ENCODE results near the gene CCDC178. TPM values are rescaled to one million over a fixed set of nuclear protein-coding genes. Genes with fewer than 3 reads are reported as not detected.
"Not testable (repeated sequence)": the region's sequence is repeated elsewhere in the genome, so short reads cannot be mapped to it uniquely, and the experiment has no call there.

CCDC178 gene
- total RNA-seq, 1 donor from 2014 or later: not detected

- no peak for DNase-seq (ENCODE audit: low read depth)
Measured at GRCh38 chr18:33239298-33239697, 201.2 kb downstream of the CCDC178 start.

- no peak for DNase-seq (ENCODE audit: low read depth)
Measured at GRCh38 chr18:33232318-33232626, 208.2 kb downstream of the CCDC178 start.

DNA sequence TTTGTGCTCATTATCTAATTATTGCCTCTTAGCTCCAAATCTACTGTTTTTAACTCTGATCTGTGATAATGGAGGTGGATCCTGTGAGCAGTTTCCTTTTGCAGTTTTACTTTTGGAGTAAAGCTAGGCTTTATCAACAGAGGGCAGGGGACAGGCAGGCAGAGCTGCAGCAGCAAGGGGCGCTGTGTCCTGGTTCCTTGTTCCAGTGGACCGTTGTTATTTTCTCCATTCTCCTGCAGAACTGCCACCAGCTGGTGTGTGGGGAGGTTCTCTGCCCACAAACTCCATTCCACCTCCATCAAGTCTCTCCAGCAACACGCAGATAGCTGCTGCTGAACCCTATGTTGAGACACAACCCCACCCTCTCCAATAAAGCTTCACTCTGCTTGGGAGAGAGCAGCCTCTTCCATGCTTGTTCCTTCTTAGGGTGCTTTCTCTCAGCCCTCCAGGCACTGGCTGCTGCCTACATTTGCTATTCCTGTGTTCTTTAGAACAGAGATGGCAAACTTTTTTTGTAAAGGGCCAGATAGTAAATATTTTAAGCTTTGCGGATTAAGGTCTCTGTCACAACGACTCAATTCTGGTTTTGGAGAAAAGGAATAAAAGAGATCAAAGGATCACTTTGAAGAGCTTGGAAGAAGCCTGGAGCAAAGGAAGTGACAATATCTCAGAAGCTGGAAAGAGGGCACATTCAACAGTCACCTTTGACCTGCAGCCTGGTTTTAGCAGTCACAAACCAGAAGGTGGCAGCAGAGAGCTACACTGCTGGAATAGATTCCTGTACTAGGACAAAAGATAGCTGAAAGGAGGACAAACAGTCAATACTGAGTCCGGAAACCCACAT is 208.8 kb downstream of the CCDC178 start:
- DNase-seq (ENCODE audit: low read depth): peak; percentile 74

GRCh38 chr18:33212363-33212762 is 228.2 kb downstream of the CCDC178 start:
- no peak for DNase-seq (ENCODE audit: low read depth)

GRCh38 chr18:33210575-33211189 is 229.8 kb downstream of the CCDC178 start:
- peak; percentile 24 for DNase-seq (ENCODE audit: low read depth)

DNA sequence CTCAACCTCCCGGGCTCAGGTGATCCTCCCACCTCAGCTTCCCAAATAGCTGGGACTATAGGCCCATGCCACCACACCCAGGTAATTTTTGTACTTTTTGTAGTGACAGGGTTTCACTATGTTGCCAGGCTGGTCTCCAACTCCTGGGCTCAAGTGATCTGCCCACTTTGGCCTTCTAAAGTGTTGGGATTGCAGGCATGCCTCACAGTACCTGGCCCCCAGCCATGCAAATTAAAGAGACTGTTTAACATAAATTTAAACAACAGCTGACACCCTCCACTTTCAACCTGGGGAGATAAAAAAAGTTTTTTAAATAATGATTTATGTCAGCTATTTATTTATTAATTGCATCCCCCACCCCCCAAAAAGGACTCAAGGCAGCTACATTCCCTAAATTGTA is 234.7 kb downstream of the CCDC178 start:
- DNase-seq (ENCODE audit: low read depth): no peak

GRCh38 chr18:33201509-33201926 is 239.0 kb downstream of the CCDC178 start:
- DNase-seq (ENCODE audit: low read depth): peak; percentile 12

DNA sequence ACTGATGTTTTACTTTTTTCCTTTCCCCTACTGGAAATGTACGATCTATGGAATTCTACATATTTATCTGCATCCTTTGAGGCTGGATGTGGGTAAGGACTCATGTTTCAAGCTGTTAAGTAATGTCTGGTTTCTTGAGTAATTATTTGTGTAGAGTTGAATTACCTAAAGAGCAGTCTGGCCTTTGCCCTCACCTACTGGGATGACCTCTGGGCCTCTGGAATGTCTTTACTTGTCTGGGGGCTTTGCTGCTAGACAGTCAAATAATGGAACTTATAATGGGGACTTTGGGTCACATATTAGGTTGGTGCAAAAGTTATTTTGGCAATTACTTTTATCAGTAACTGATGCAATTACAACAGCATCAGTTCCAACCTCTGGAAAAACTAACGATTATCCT is 244.7 kb downstream of the CCDC178 start:
- no peak for DNase-seq (ENCODE audit: low read depth)

DNA sequence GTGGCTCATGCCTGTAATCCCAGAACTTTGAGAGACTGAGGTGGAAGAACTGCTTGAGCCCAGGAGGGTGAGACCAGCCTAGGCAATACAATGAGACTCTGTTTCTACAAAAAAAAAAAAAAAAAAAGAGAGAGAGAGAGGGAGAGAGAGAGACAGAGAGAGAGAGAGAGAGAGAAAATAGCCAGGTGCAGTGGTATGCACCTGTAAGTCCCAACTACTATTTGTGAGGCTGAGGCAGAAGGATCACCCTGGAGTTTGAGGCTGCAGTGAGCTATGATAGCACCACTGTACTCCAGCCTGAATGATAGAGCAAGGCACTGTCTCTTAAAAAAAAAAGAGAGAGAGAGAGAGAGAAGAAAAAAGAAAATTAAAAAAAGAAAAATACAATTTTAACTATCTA is 245.7 kb downstream of the CCDC178 start:
- no peak for DNase-seq (ENCODE audit: low read depth)

DNA sequence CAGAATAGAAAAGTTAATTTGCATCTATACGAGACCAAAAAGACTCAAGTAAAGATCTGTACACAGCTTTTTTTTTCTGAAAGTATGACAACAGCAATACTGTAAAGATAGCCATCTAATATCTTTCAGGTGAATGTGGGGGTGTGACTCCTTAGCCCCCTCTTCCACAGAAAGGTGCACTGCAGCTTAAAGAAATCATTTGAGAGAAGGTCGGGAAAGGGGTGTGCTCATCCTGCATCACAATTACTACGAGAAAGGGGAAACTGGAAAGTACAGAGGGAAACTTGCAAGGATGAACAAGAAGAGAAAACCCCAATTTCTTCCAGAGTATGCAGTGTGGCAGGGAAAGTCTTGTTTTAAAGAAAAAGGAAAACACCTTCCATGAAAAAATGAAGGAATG is 255.6 kb downstream of the CCDC178 start:
- DNase-seq (ENCODE audit: low read depth): no peak

GRCh38 chr18:33184175-33184574 is 256.3 kb downstream of the CCDC178 start:
- no peak for DNase-seq (ENCODE audit: low read depth)

DNA sequence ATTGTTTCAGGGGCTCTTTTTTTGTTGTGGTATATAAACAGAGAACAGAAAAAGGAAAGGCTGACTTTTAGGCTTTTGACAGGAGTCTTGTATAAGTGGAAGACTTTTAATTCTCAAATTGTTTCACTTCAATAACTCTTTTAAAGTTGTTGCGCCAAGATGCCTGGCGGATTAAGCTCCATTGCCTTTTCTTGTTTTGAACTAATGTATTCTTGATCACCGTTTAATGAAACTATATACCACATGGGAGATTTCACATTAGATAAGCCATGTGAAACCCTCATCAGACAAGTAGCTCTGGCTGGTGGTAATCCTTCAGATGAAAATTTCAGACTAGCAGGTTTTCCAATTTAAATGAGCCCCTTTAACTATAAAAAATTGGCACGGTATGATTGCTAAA is 257.4 kb downstream of the CCDC178 start:
- DNase-seq (ENCODE audit: low read depth): no peak

DNA sequence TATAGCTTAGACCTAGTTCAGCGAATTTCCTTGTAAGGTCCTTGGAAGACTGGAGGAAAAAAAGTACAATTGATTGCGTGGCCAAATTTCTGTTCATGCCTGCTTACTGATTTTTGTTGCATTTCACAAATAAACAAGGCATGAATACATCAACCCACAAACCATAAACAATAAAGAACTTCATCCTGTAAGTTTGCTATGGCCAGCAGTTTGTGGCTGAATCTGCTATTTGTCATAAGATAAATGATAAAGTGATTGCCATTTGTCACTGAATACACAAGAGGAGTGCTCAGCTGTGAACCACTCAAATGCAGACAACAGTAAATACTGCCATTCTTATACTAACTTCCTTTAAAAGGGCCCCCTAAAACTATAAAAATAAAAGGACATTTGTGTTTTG is 259.5 kb downstream of the CCDC178 start:
- no peak for DNase-seq (ENCODE audit: low read depth)

- DNase-seq (ENCODE audit: low read depth): no peak
Measured at GRCh38 chr18:33169218-33169617, 271.3 kb downstream of the CCDC178 start.

DNA sequence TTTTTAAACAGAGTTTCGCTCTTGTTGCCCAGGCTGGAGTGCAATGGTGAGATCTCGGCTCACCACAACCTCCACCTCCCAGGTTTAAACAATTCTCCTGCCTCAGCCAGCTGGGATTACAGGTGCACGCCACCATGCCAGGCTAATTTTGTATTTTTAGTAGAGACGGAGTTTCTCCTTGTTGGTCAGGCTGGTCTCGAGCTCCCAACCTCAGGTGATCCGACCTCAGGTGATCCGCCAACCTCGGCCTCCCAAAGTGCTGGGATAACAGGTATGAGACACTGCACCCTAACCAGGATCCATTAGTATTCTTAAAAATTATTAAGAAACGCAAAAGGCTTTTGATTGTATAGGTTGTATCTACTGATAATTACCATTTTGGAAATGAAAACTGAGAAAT is 276.4 kb downstream of the CCDC178 start:
- DNase-seq (ENCODE audit: low read depth): not testable (repeated sequence)

- no peak for DNase-seq (ENCODE audit: low read depth)
Measured at GRCh38 chr18:33161131-33161530, 279.4 kb downstream of the CCDC178 start.

- DNase-seq (ENCODE audit: low read depth): no peak
Measured at GRCh38 chr18:33159151-33159550, 281.4 kb downstream of the CCDC178 start.

DNA sequence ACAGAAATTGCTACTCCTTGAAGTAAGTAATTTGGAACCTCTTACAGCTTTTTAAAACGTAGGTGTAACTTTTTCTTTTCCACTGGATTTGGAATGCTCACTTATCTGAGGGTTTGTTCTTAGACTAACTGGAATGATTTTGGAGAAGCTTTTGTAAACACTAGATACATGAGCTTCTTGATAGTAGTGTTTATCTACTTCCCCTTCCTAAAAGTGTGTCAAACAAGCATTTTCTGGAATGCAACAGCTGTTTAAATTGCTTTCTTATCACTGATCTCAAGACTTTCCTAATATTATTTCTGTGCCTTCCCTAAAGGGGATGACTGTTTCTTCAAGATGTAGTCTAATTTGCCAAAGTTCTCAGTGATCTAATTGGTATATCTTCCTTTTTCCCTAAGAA is 282.6 kb downstream of the CCDC178 start:
- no peak for DNase-seq (ENCODE audit: low read depth)

GRCh38 chr18:33156906-33157470 is 283.5 kb downstream of the CCDC178 start:
- no peak for DNase-seq (ENCODE audit: low read depth)

- DNase-seq (ENCODE audit: low read depth): no peak
Measured at GRCh38 chr18:33154049-33154448, 286.5 kb downstream of the CCDC178 start.

GRCh38 chr18:33152376-33152775 is 288.1 kb downstream of the CCDC178 start:
- DNase-seq (ENCODE audit: low read depth): peak; percentile 84

DNA sequence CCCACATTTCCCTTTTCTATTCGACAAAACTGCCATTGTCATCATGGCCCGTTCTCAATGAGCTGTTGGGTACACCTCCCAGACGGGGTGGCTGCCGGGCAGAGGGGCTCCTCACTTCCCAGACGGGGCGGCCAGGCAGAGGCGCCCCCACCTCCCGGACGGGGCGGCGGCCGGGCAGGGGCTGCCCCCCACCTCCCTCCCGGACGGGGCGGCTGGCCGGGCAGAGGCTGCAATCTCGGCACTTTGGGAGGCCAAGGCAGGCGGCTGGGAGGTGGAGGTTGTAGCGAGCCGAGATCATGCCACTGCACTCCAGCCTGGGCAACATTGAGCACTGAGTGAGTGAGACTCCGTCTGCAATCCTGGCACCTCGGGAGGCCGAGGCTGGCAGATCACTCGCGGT is 292.7 kb downstream of the CCDC178 start:
- not testable (repeated sequence) for DNase-seq (ENCODE audit: low read depth)

DNA sequence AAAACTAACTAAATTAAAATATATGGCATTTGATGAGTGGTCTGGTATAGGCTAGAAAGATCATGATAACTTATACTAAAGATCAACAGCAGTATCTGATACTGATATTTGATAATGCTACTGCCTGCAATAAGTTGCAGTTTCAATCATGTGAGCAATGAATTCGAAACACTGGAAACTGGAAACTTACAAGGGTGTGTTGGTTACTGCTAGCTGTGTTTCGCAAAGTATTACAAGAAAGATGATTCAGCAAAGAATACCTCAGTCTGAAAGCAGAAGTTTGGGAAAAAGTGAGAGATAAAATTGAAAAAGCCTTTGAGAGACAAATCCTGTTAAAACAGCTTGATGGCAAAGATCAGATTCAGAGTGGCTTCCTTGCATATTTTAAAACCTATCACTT is 294.5 kb downstream of the CCDC178 start:
- DNase-seq (ENCODE audit: low read depth): no peak

Data from myocyte (in vitro differentiated cells).